Memory B cell (primary cell): Measurements from ENCODE around the gene FPR3.
"Not testable (repeated sequence)": the region's sequence is repeated elsewhere in the genome, so short reads cannot be mapped to it uniquely, and the experiment has no call there.

Source experiments
- ATAC-seq: fragments of 150-1000 bp; cut with Tn5 transposase; 2 replicates; pipeline ENCODE4 v1.10.0; 2021; ENCODE audit warnings: low read depth, mild to moderate bottlenecking, moderate library complexity
- DNase-seq, 2 donors: peaks; one replicate each; pipeline ENCODE4 v3.0.0; 2022; ENCODE audit warnings: low spot score in 2 of 2
- H3K27ac Mint-ChIP-seq: one replicate; pipeline ENCODE4 v1.8.0; 2022; ENCODE audit warnings: mild to moderate bottlenecking, moderate library complexity, mixed read lengths
- H3K27me3 Mint-ChIP-seq: one replicate; pipeline ENCODE4 v1.8.0; 2022; ENCODE audit warnings: mixed read lengths
- H3K36me3 Mint-ChIP-seq: one replicate; pipeline ENCODE4 v1.8.0; 2022; ENCODE audit warnings: mild to moderate bottlenecking, mixed read lengths
- H3K4me1 Mint-ChIP-seq: one replicate; pipeline ENCODE4 v1.8.0; 2022; ENCODE audit warnings: mixed read lengths
- H3K4me3 Mint-ChIP-seq: one replicate; pipeline ENCODE4 v1.8.0; 2022; ENCODE audit warnings: mild to moderate bottlenecking, moderate library complexity, mixed read lengths
- H3K9me3 Mint-ChIP-seq: one replicate; pipeline ENCODE4 v1.8.0; 2022; ENCODE audit warnings: mixed read lengths

Gene FPR3

GRCh38 chr19:51772977-51773376 lies 22.0 kb upstream of the FPR3 start:
- DNase-seq (no peak), ATAC-seq (no peak)
- H3K36me3 Mint-ChIP-seq, result no peaks in the 10 kb centered on the region
- H3K4me1 Mint-ChIP-seq, result peaks cover 2% of the 10 kb centered on the region
- peaks cover 11% of the 10 kb centered on the region for H3K27me3 Mint-ChIP-seq
- no peak overlapping the region for H3K4me3 Mint-ChIP-seq
- H3K9me3 Mint-ChIP-seq, result peaks cover 4% of the 10 kb centered on the region
- H3K27ac Mint-ChIP-seq, result no peak overlapping the region

- not testable (repeated sequence) for H3K36me3 Mint-ChIP-seq, DNase-seq, H3K4me1 Mint-ChIP-seq, ATAC-seq, H3K27ac Mint-ChIP-seq, H3K9me3 Mint-ChIP-seq, H3K4me3 Mint-ChIP-seq
- peaks cover 18% of the 10 kb centered on the region for H3K27me3 Mint-ChIP-seq
Observed at GRCh38 chr19:51776561-51776960, 18.4 kb upstream of the FPR3 start.

- Mint-ChIP-seq H3K27me3 (peaks cover 23% of the 10 kb centered on the region), H3K27ac (no peak overlapping the region), H3K4me3 (no peak overlapping the region), H3K4me1 (no peaks in the 10 kb centered on the region), H3K9me3 (peaks cover 4% of the 10 kb centered on the region), H3K36me3 (no peaks in the 10 kb centered on the region)
- ATAC-seq (peak; percentile 48), DNase-seq (peak; percentile 28 to 41)
Observed at GRCh38 chr19:51777570-51778462, 17.1 kb upstream of the FPR3 start.

- Mint-ChIP-seq H3K27ac (no peak overlapping the region), H3K27me3 (peaks cover 22% of the 10 kb centered on the region), H3K36me3 (no peaks in the 10 kb centered on the region), H3K4me3 (no peak overlapping the region), H3K9me3 (peaks cover 2% of the 10 kb centered on the region), H3K4me1 (no peaks in the 10 kb centered on the region)
- ATAC-seq, result no peak
- DNase-seq, result no peak
Observed at GRCh38 chr19:51779181-51779580, 15.8 kb upstream of the FPR3 start.

GRCh38 chr19:51779703-51780102 lies 15.3 kb upstream of the FPR3 start:
- Mint-ChIP-seq H3K36me3 (no peaks in the 10 kb centered on the region), H3K9me3 (peaks cover 2% of the 10 kb centered on the region), H3K27me3 (peaks cover 20% of the 10 kb centered on the region), H3K27ac (no peak overlapping the region), H3K4me1 (no peaks in the 10 kb centered on the region), H3K4me3 (no peak overlapping the region)
- ATAC-seq, result no peak
- no peak for DNase-seq

- H3K27me3 Mint-ChIP-seq, result peaks cover 18% of the 10 kb centered on the region
Observed at GRCh38 chr19:51780270-51780669, 14.7 kb upstream of the FPR3 start.

GRCh38 chr19:51781999-51782398 lies 13.0 kb upstream of the FPR3 start:
- Mint-ChIP-seq H3K36me3 (no peaks in the 10 kb centered on the region), H3K4me3 (no peak overlapping the region), H3K27ac (no peak overlapping the region), H3K27me3 (peaks cover 14% of the 10 kb centered on the region), H3K9me3 (no peaks in the 10 kb centered on the region), H3K4me1 (no peaks in the 10 kb centered on the region)
- ATAC-seq (no peak), DNase-seq (no peak)

More at GRCh38 chr19:51780270-51780669, 14.7 kb upstream of the FPR3 start:
- ATAC-seq, result no peak
- no peak overlapping the region for H3K4me3 Mint-ChIP-seq
- DNase-seq, result no peak
- H3K36me3 Mint-ChIP-seq, result no peaks in the 10 kb centered on the region
- no peaks in the 10 kb centered on the region for H3K4me1 Mint-ChIP-seq
- H3K9me3 Mint-ChIP-seq, result peaks cover 2% of the 10 kb centered on the region
- H3K27ac Mint-ChIP-seq, result no peak overlapping the region

- Mint-ChIP-seq H3K27ac (no peak overlapping the region), H3K27me3 (peaks cover 13% of the 10 kb centered on the region), H3K9me3 (peaks cover 3% of the 10 kb centered on the region), H3K4me3 (no peak overlapping the region), H3K4me1 (no peaks in the 10 kb centered on the region), H3K36me3 (no peaks in the 10 kb centered on the region)
- ATAC-seq (peak; percentile 39), DNase-seq (no peak)
Observed at GRCh38 chr19:51783372-51783771, 11.6 kb upstream of the FPR3 start.

GRCh38 chr19:51784109-51784785 lies 10.7 kb upstream of the FPR3 start:
- Mint-ChIP-seq H3K4me1 (no peaks in the 10 kb centered on the region), H3K36me3 (no peaks in the 10 kb centered on the region), H3K27ac (no peak overlapping the region), H3K9me3 (peaks cover 5% of the 10 kb centered on the region), H3K27me3 (peaks cover 14% of the 10 kb centered on the region), H3K4me3 (no peak overlapping the region)
- no peak for ATAC-seq
- no peak for DNase-seq

- peaks cover 5% of the 10 kb centered on the region for H3K9me3 Mint-ChIP-seq
- H3K27me3 Mint-ChIP-seq, result peaks cover 11% of the 10 kb centered on the region
- no peaks in the 10 kb centered on the region for H3K36me3 Mint-ChIP-seq
- no peak overlapping the region for H3K4me3 Mint-ChIP-seq
- ATAC-seq, result peak; percentile 44
- no peak for DNase-seq
- H3K4me1 Mint-ChIP-seq, result no peaks in the 10 kb centered on the region
- H3K27ac Mint-ChIP-seq, result no peak overlapping the region
Observed at GRCh38 chr19:51784922-51785690, 9.9 kb upstream of the FPR3 start.

- ATAC-seq (no peak), DNase-seq (no peak)
Observed at GRCh38 chr19:51786646-51787494, 8.1 kb upstream of the FPR3 start.

GRCh38 chr19:51788029-51788428 lies 6.9 kb upstream of the FPR3 start:
- no peak overlapping the region for H3K27ac Mint-ChIP-seq
- ATAC-seq, result no peak
- no peak overlapping the region for H3K4me3 Mint-ChIP-seq
- DNase-seq, result no peak
- H3K27me3 Mint-ChIP-seq, result peaks cover 7% of the 10 kb centered on the region
- no peaks in the 10 kb centered on the region for H3K4me1 Mint-ChIP-seq
- H3K9me3 Mint-ChIP-seq, result peaks cover 6% of the 10 kb centered on the region
- no peaks in the 10 kb centered on the region for H3K36me3 Mint-ChIP-seq

More at GRCh38 chr19:51786646-51787494, 8.1 kb upstream of the FPR3 start:
- peaks cover 5% of the 10 kb centered on the region for H3K9me3 Mint-ChIP-seq
- H3K36me3 Mint-ChIP-seq, result no peaks in the 10 kb centered on the region
- no peaks in the 10 kb centered on the region for H3K4me1 Mint-ChIP-seq
- H3K4me3 Mint-ChIP-seq, result no peak overlapping the region
- H3K27ac Mint-ChIP-seq, result no peak overlapping the region
- H3K27me3 Mint-ChIP-seq, result peaks cover 11% of the 10 kb centered on the region

- Mint-ChIP-seq H3K9me3 (peaks cover 6% of the 10 kb centered on the region), H3K27ac (no peak overlapping the region), H3K27me3 (peaks cover 7% of the 10 kb centered on the region), H3K36me3 (no peaks in the 10 kb centered on the region), H3K4me1 (no peaks in the 10 kb centered on the region), H3K4me3 (no peak overlapping the region)
- ATAC-seq, result no peak
- no peak for DNase-seq
Observed at GRCh38 chr19:51789061-51789795, 5.7 kb upstream of the FPR3 start.
